Measurements from ENCODE around the gene TSPAN4. TPM values are rescaled to one million over a fixed set of nuclear protein-coding genes. Genes with fewer than 3 reads are reported as not detected.

TSPAN4 gene
- total RNA-seq, 1 donor from 2014 or later, result 10.8 TPM

GRCh38 chr11:901452-902061 lies 58.9 kb downstream of the TSPAN4 start:
- intact Hi-C loops (cut with micrococcal nuclease), result no loop called here

- intact Hi-C loops (cut with micrococcal nuclease), result no loop called here
These were observed 61.7 kb downstream of the TSPAN4 start for GRCh38 chr11:904380-904779.

GRCh38 chr11:905952-906351 lies 63.3 kb downstream of the TSPAN4 start:
- intact Hi-C loops (cut with micrococcal nuclease), result no loop called here

GRCh38 chr11:907668-908067 lies 65.0 kb downstream of the TSPAN4 start:
- intact Hi-C loops (cut with micrococcal nuclease), result no loop called here

- intact Hi-C loops (cut with micrococcal nuclease), result no loop called here
These were observed 65.6 kb downstream of the TSPAN4 start for GRCh38 chr11:908273-908672.

GRCh38 chr11:909406-909805 lies 66.8 kb downstream of the TSPAN4 start:
- intact Hi-C loops (cut with micrococcal nuclease), result no loop called here

GRCh38 chr11:910044-910588 lies 67.5 kb downstream of the TSPAN4 start:
- intact Hi-C loops (cut with micrococcal nuclease), result loop anchor here (1.0 to 5.0 kb wide), 3 partner anchors 141 to 352 kb away; partner anchors contain the start of genes DEAF1 and TMEM80

GRCh38 chr11:910589-911030 lies 68.0 kb downstream of the TSPAN4 start, which contains the start of gene CHID1:
CHID1 (minus strand) TSS chr11:910810; CDS start chr11:904816, 5,994 bp downstream.
- intact Hi-C loops (cut with micrococcal nuclease), result loop anchor here (1.0 to 5.0 kb wide), 5 partner anchors 15 to 352 kb away; partner anchors contain the start of genes AP2A2, DEAF1, POLR2L and TMEM80

- intact Hi-C loops (cut with micrococcal nuclease), result loop anchor here (1.0 to 5.0 kb wide), 4 partner anchors 14 to 351 kb away; partner anchors contain the start of genes AP2A2, DEAF1, POLR2L and TMEM80
These were observed 68.6 kb downstream of the TSPAN4 start for GRCh38 chr11:911031-911889.

GRCh38 chr11:911890-912219 lies 69.2 kb downstream of the TSPAN4 start:
- intact Hi-C loops (cut with micrococcal nuclease), result loop anchor here (1.0 to 5.0 kb wide), 4 partner anchors 13 to 350 kb away; partner anchors contain the start of genes AP2A2, DEAF1, POLR2L and TMEM80

GRCh38 chr11:912266-912665 lies 69.6 kb downstream of the TSPAN4 start:
- intact Hi-C loops (cut with micrococcal nuclease), result loop anchor here (5.0 kb wide), 2 partner anchors 215 to 350 kb away; partner anchors contain the start of genes DEAF1 and TMEM80

- intact Hi-C loops (cut with micrococcal nuclease), result loop anchor here (5.0 kb wide), 2 partner anchors 216 to 349 kb away; partner anchors contain the start of genes DEAF1 and TMEM80
These were observed 70.4 kb downstream of the TSPAN4 start for GRCh38 chr11:913043-913442.

- intact Hi-C loops (cut with micrococcal nuclease), result loop anchor here (5.0 kb wide), 2 partner anchors 217 to 348 kb away; partner anchors contain the start of genes DEAF1 and TMEM80
These were observed 71.6 kb downstream of the TSPAN4 start for GRCh38 chr11:914204-914603.

GRCh38 chr11:914747-915501 lies 72.3 kb downstream of the TSPAN4 start:
- intact Hi-C loops (cut with micrococcal nuclease), result loop anchor here (5.0 kb wide), 2 partner anchors 218 to 347 kb away; partner anchors contain the start of genes DEAF1 and TMEM80

Other genes with a start within 250 kb of the TSPAN4 start
- 130 and 133 TPM in 2 replicates for gene IRF7, start 226.9 kb upstream of the TSPAN4 start, total RNA-seq
- not detected in 2 replicates for gene CDHR5, start 217.9 kb upstream of the TSPAN4 start, total RNA-seq
- gene SCT, start 215.7 kb upstream of the TSPAN4 start, total RNA-seq, result not detected in 2 replicates
- gene DRD4, start 205.6 kb upstream of the TSPAN4 start, total RNA-seq, result 0.34 and 0.44 TPM in 2 replicates
- 46.7 and 51.9 TPM in 2 replicates for gene DEAF1, start 147.6 kb upstream of the TSPAN4 start, total RNA-seq
- gene TMEM80, start 147.0 kb upstream of the TSPAN4 start, total RNA-seq, result 27.1 and 27.8 TPM in 2 replicates
- 11.9 and 12.9 TPM in 2 replicates for gene EPS8L2, start 136.6 kb upstream of the TSPAN4 start, total RNA-seq
- gene TALDO1, start 95.4 kb upstream of the TSPAN4 start, total RNA-seq, result 259 and 274 TPM in 2 replicates
- 51.3 and 59.0 TPM in 2 replicates for gene GATD1, start 65.4 kb upstream of the TSPAN4 start, total RNA-seq
- 4.0 and 4.1 TPM in 2 replicates for gene CEND1, start 52.8 kb upstream of the TSPAN4 start, total RNA-seq
- gene SLC25A22, start 44.6 kb upstream of the TSPAN4 start, total RNA-seq, result 60.2 and 65.2 TPM in 2 replicates
- 29.1 TPM in 2 replicates for gene PIDD1, start 37.6 kb upstream of the TSPAN4 start, total RNA-seq
- 1,883 and 1,900 TPM in 2 replicates for gene RPLP2, start 32.9 kb upstream of the TSPAN4 start, total RNA-seq
- 57.2 and 58.7 TPM in 2 replicates for gene PNPLA2, start 23.9 kb upstream of the TSPAN4 start, total RNA-seq
- 1.3 and 1.9 TPM in 2 replicates for gene CRACR2B, start 14.9 kb upstream of the TSPAN4 start, total RNA-seq
- gene CD151, start 9.9 kb upstream of the TSPAN4 start, total RNA-seq, result 24.6 and 24.7 TPM in 2 replicates
- 99.9 and 111 TPM in 2 replicates for gene POLR2L, start 323 bp upstream of the TSPAN4 start, total RNA-seq
- gene CHID1, start 68.0 kb downstream of the TSPAN4 start, total RNA-seq, result 53.4 and 54.7 TPM in 2 replicates
- 67.6 and 69.7 TPM in 2 replicates for gene AP2A2, start 83.0 kb downstream of the TSPAN4 start, total RNA-seq
- not detected in 2 replicates for gene MUC6, start 193.9 kb downstream of the TSPAN4 start, total RNA-seq
- not detected in 2 replicates for gene MUC2, start 232.0 kb downstream of the TSPAN4 start, total RNA-seq